Choroid plexus epithelial cell (primary cell): ENCODE measurements around the gene UFSP2.

ENCODE experiments used
- DNase-seq: peaks from one replicate; pipeline ENCODE4 v3.0.0-alpha.2; 2010; ENCODE audit warnings: low read depth
- H3K4me3 ChIP-seq: 2 replicates; pipeline ENCODE4 v1.5.1; 2011; ENCODE audit warnings: low read depth, mild to moderate bottlenecking, control low read depth, low read length, moderate library complexity
- CTCF ChIP-seq: conservative IDR thresholded peaks from 2 replicates; pipeline ENCODE4 v1.5.1; 2011; ENCODE audit warnings: low read depth, mild to moderate bottlenecking, control low read depth, inconsistent platforms, low read length, moderate library complexity

UFSP2 gene

DNA sequence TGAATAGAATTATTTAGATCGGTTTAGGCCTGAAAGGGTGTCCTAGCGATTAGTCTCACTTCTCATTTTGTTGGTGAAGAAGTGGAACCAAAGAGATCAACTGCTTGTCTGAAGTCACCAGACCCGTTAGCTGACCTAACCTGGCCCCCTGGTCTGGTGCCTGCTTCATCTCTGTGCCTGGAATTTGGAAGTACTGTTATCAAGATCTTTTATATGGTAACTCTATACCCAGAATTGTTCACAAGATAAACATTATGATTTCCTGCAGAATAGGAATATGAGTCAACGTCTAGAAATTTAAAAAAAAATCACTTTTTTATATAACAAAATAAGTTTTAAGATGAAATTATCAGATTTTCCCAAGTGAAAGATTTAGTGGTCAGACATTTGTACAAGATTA is 67.2 kb downstream of the UFSP2 start:
- no peak for TF ChIP-seq CTCF
- DNase-seq = peak; percentile 85

DNA sequence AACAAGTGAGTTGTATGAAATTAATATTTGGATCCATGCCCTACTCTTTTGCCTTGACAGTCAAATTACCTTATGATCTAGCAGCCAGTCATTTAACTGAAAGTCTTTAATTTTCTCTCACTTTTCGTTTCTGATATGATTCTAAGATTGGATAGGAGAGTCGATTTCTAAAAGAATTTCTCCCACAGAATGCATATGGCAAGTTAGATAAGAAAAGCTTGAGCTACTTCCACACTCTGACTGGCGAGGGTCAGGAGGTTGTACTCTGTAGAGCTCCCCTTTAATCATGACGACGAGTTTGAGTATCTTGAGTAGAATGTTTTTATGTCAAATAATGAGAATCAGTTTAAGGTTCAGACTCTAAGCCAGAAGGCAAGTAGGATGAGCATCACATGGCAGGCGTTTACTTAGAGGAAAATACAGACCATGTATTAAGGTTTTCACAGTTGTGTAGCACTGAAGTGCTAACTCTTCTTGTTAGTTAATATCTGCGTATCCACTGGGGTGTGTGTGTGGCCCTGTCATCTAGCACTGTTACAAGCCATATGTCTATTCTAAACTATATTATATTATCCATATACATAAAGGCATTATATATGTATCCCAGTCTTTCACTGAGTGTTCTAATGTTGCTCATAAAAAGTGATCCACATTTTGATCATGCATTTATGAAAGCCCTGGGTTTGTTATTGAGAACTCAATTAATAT is 67.9 kb downstream of the UFSP2 start:
- no peak for TF ChIP-seq CTCF
- DNase-seq = no peak
- no peak overlapping the region for H3K4me3 ChIP-seq

More for the DNA sequence above, 67.2 kb downstream of the UFSP2 start:
- no peak overlapping the region for H3K4me3 ChIP-seq

GRCh38 chr4:185357211-185357610 is 68.6 kb downstream of the UFSP2 start:
- TF ChIP-seq CTCF = no peak
- peak; percentile 16 for DNase-seq
- H3K4me3 ChIP-seq = no peak overlapping the region

- H3K4me3 ChIP-seq = no peak overlapping the region
- DNase-seq = no peak
- TF ChIP-seq CTCF = no peak
Measured at GRCh38 chr4:185352741-185353140, 73.0 kb downstream of the UFSP2 start.

- no peak for TF ChIP-seq CTCF
- DNase-seq = no peak
- H3K4me3 ChIP-seq = no peak overlapping the region
Measured at GRCh38 chr4:185352202-185352601, 73.6 kb downstream of the UFSP2 start.

- DNase-seq = no peak
- no peak for TF ChIP-seq CTCF
Measured at GRCh38 chr4:185351691-185352090, 74.1 kb downstream of the UFSP2 start.

More at GRCh38 chr4:185351691-185352090, 74.1 kb downstream of the UFSP2 start:
- no peak overlapping the region for H3K4me3 ChIP-seq
